Stomach (tissue), 4 donors: ENCODE results near the gene CLEC16A.

Experiments
- CTCF ChIP-seq, 7 experiments: fragments of 450-650 bp in 4 of 7; fragments of 200-600 bp in 3 of 7; sonication (generic) in 3 of 7; IDR thresholded peaks; one replicate each; pipeline ENCODE4 v1.5.1; 2016 to 2019; ENCODE audit warnings: antibody characterized with exemption in 7 of 7, control low read depth in 2 of 7, mild to moderate bottlenecking in 1 of 7
- EP300 ChIP-seq: sonication (generic); formaldehyde crosslinking; IDR thresholded peaks from one replicate; pipeline ENCODE4 v1.6.1; 2017; ENCODE audit warnings: antibody characterized with exemption
- POLR2A ChIP-seq, 4 donors: fragments of 450-650 bp; IDR thresholded peaks; one replicate each; pipeline ENCODE4 v1.6.1; 2016; ENCODE audit warnings: antibody characterized with exemption in 4 of 4, control low read depth in 2 of 4, mild to moderate bottlenecking in 1 of 4, moderate library complexity in 1 of 4

DNA sequence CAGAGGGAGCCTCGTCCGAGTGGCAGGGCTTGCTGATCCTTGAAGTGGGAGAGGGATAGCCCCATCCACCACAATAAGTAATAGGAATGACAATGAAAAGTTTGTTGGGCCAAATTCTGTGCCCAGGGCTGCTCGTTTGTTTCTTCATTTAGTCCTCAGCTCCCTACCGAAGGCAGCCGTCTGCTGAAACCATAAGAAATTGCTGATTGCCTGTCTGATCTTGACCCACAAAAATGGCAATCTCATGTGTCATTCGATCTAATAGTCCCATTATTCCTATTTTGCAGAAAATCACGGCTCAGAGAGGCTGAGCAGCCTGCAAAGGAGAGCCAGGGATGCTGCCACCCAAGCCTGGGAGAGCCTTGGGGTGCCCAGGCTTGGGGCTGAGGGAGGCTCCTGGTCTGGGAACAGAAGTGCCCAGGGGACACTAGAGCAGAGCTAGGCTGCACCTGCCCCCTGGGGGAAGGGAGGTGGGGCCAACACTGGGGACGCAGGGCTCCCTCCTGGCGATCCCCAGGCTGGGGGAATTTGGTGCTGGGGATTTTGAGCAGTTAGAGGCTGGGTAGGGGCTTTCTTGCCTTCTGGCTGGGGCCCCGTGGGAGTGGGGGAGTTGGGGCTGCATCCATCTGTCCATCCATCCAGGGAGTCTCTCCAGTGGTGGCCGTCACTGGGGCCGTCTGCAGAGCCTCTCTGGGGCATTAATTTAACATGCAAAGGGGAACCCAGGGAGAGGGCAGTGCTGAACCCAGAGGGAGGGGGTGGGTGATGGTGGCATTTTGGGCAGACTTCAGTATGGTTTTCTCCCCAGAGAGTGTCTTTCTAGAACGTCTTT is 258.1 kb downstream of the CLEC16A start:
- no peak for TF ChIP-seq POLR2A (IDR thresholded peaks at IDR 0.05)
- TF ChIP-seq EP300 = no peak
- no peak for TF ChIP-seq CTCF (IDR thresholded peaks at IDR 0.05)
